Testis (tissue), 2 donors: Measurements from ENCODE around the gene PDS5A.

Experiments used
- POLR2A ChIP-seq: fragments of 450-650 bp; IDR thresholded peaks from one replicate; pipeline ENCODE4 v1.6.1; 2017; ENCODE audit warnings: antibody characterized with exemption, mild to moderate bottlenecking, moderate library complexity
- TF ChIP-seq, protein P1 (sequence below), 3 experiments: fragments of 450-650 bp in 2 of 3; fragments of 200-600 bp in 1 of 3; sonication (generic) in 1 of 3; IDR thresholded peaks; one replicate each; pipeline ENCODE4 v1.5.1; 2016 to 2019; ENCODE audit warnings: antibody characterized with exemption in 3 of 3, mild to moderate bottlenecking in 2 of 3, moderate library complexity in 1 of 3

DNA sequence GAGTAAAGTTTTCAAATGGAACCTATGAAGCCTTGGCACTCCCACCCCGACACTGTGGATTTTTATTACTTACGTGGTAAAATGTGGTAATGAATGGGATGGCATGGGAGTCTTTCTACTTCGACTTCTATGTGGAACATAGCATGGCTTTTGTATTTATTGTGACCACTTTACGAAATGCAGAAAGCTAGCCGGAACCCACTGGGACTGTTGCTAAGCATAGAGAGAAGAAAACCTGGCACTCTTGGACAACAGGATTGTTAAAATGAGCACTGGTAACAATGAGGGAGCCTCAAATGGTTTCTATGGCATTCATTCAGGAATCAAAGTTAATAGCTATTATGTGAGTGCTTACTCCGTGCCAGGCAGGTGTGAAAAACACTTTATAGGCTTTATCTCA is 113.3 kb downstream of the PDS5A start:
- TF ChIP-seq, protein P1, sequence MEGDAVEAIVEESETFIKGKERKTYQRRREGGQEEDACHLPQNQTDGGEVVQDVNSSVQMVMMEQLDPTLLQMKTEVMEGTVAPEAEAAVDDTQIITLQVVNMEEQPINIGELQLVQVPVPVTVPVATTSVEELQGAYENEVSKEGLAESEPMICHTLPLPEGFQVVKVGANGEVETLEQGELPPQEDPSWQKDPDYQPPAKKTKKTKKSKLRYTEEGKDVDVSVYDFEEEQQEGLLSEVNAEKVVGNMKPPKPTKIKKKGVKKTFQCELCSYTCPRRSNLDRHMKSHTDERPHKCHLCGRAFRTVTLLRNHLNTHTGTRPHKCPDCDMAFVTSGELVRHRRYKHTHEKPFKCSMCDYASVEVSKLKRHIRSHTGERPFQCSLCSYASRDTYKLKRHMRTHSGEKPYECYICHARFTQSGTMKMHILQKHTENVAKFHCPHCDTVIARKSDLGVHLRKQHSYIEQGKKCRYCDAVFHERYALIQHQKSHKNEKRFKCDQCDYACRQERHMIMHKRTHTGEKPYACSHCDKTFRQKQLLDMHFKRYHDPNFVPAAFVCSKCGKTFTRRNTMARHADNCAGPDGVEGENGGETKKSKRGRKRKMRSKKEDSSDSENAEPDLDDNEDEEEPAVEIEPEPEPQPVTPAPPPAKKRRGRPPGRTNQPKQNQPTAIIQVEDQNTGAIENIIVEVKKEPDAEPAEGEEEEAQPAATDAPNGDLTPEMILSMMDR (IDR thresholded peaks at IDR 0.05): no peak
- TF ChIP-seq POLR2A: no peak
